ENCODE results near the gene SPOCK1. TPM values are rescaled to one million over a fixed set of nuclear protein-coding genes. Genes with fewer than 3 reads are reported as not detected.

The SPOCK1 gene
- total and polyA plus RNA-seq, 2 donors (not counting 3 experiments of a cell fraction or from before 2014, with no cell fraction given), result 144 to 280 TPM

DNA sequence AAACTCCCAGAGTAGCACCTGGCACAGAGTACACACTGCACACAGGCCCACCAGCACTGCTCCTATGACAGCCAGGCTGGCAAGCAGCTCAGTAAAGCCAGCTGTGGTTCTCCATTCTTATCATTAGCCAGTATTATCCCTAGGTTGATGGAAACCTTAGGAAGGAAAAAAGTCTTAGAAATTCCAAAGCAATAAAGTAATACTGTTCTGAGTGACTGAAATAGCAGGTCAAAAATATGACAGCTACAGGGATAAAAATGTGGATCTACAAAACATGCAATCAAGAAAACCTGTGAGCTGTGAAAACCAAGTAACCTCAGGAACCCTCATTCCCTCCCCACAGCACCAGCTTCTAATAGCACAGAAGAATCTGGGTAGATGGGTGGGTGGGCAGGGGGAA is 403.5 kb downstream of the SPOCK1 start:
- Histone ChIP-seq H2AFZ (ENCODE audit: low read depth, low read length) (no peak overlapping the region), H3K36me3 (ENCODE audit: control insufficient read depth in 2 of 2, extremely low read depth in 1 of 2, insufficient read depth in 2 of 2, low read length in 2 of 2) (no peaks in the 10 kb centered on the region), H3K4me2 (ENCODE audit: insufficient read depth, low read length) (no peak overlapping the region), H3K9me1 (replicated peaks; ENCODE audit: control insufficient read depth, extremely low read depth, insufficient read depth, low read length) (no peaks in the 10 kb centered on the region), H3K4me1 (ENCODE audit: control insufficient read depth, extremely low read depth, insufficient read depth, low read length) (no peaks in the 10 kb centered on the region), H3K9ac (replicated peaks; ENCODE audit: extremely low read depth, insufficient read depth, low read length) (no peak overlapping the region), H3K79me2 (ENCODE audit: control insufficient read depth, insufficient read depth, low read length) (no peaks in the 10 kb centered on the region), H4K20me1 (replicated peaks; ENCODE audit: control insufficient read depth, extremely low read depth, insufficient read depth, low read length) (no peaks in the 10 kb centered on the region), H3K9me3 (replicated peaks; ENCODE audit: control insufficient read depth, insufficient read depth, low read length) (no peaks in the 10 kb centered on the region), H3K27ac (ENCODE audit: insufficient read depth, low read depth, low read length) (no peak overlapping the region), H3K27me3 (ENCODE audit: control insufficient read depth in 2 of 2, insufficient read depth in 2 of 2, low read length in 2 of 2) (no peaks in the 10 kb centered on the region), H3K4me3 (replicated peaks in 1 of 3; ENCODE audit: insufficient read depth in 1 of 3, low read depth in 1 of 3, low read length in 3 of 3) (no peak overlapping the region)
- dilution Hi-C loops (cut with MboI; ENCODE audit: extremely low pct_ligation_motif_present, low sequenced_read_pairs) (no loop called here), intact Hi-C loops (cut with micrococcal nuclease) (no loop called here)
- no TSS peak for BruUV-seq (replicated peaks)
- ChIA-PET CTCF (interaction anchor here (0.9 kb wide), 1 partner anchor 21 kb away, joined by 4 read pairs; no protein-coding TSS in a partner anchor), POLR2A (no interaction called here)
- FAIRE-seq (no peak), DNase-seq (ENCODE audit: low read depth, low spot score) (no peak)
- TF ChIP-seq MYC (IDR thresholded peaks at IDR 0.05; ENCODE audit: low read depth, low read length) (no peak), GATA2 (IDR thresholded peaks at IDR 0.05; ENCODE audit: insufficient read depth, insufficient read length, low read depth, low read length) (no peak), JUN (IDR thresholded peaks at IDR 0.05; ENCODE audit: borderline replicate concordance, insufficient read depth, insufficient read length, low read depth) (no peak), EZH2 (IDR thresholded peaks at IDR 0.05; ENCODE audit: borderline replicate concordance, low read depth, low read length, severe bottlenecking) (no peak), POLR2A (IDR thresholded peaks at IDR 0.05; ENCODE audit: low read depth, low read length) (no peak), POLR2AphosphoS5 (IDR thresholded peaks at IDR 0.05; ENCODE audit: insufficient read depth, low read depth, low read length) (no peak), FOS (IDR thresholded peaks at IDR 0.05; ENCODE audit: borderline replicate concordance, insufficient read depth, low read length) (no peak)
- TF ChIP-seq, protein P1, sequence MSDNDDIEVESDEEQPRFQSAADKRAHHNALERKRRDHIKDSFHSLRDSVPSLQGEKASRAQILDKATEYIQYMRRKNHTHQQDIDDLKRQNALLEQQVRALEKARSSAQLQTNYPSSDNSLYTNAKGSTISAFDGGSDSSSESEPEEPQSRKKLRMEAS (IDR thresholded peaks at IDR 0.05; ENCODE audit: insufficient read depth, insufficient read length), result no peak
- TF ChIP-seq, protein P2, sequence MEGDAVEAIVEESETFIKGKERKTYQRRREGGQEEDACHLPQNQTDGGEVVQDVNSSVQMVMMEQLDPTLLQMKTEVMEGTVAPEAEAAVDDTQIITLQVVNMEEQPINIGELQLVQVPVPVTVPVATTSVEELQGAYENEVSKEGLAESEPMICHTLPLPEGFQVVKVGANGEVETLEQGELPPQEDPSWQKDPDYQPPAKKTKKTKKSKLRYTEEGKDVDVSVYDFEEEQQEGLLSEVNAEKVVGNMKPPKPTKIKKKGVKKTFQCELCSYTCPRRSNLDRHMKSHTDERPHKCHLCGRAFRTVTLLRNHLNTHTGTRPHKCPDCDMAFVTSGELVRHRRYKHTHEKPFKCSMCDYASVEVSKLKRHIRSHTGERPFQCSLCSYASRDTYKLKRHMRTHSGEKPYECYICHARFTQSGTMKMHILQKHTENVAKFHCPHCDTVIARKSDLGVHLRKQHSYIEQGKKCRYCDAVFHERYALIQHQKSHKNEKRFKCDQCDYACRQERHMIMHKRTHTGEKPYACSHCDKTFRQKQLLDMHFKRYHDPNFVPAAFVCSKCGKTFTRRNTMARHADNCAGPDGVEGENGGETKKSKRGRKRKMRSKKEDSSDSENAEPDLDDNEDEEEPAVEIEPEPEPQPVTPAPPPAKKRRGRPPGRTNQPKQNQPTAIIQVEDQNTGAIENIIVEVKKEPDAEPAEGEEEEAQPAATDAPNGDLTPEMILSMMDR (IDR thresholded peaks at IDR 0.05; ENCODE audit: extremely low read depth in 1 of 2, insufficient read depth in 1 of 2, low read depth in 1 of 2, low read length in 2 of 2), result no peak

Data from endothelial cell of umbilical vein (primary cell).